Measurements from ENCODE around the gene KRT2.

KRT2 gene

DNA sequence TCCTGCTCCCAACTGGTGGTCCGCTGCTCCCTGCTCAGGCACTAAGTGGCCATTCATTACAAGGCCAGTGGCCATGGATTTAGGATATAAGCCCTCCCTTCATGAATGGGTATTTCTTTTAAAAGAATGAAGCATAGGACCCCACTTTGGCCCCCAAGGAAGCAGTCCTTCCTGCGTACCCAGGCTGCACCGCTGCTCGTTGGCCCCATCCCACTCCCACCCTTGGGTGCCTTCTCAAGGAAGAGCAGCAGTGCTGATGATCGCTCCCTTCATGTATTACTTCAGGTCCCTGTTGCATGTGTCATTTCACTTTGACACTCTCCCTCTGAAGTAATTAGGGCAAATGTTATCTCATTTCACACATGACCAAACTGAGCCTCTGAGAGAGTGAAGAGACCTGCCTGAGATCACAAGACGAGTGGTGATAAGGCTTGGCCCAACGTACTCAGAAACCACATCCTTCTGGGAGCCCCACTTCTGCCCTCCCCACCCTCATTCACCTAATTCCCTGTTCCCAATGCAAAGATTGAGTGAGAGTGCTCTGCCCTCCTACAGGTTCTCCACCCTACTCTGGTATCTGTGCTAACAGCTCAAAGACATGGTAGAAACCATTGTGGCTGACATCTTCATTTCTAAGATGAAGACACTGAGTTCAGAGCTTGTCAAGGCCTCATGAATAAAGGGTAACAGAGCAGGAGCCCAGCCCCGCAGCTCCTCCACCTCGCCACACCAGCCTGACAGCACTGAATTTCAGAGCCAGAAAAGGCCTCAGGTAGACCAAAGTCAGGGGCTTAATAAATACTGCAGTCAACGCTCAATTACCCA is 10.3 kb upstream of the KRT2 start:
- ATAC-seq, result no peak

DNA sequence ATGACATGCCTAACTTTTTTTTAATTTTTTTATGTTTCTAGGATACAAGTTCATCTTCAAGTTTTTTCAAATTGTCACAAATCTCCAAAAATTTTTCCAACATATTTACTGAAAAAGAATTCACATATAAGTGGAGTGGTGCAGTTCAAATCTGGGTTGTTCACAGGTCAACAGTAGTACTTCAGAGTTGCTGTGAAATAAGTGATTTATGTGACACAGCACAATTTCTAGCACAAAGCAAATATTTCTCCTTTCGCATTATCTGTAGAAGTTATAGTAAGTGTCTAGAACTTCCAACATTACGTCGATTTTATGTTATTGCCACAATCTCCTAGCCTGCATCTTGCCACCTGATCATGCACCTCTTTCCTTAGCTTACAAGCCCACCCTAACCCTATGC is 9.7 kb upstream of the KRT2 start:
- ATAC-seq, result no peak

DNA sequence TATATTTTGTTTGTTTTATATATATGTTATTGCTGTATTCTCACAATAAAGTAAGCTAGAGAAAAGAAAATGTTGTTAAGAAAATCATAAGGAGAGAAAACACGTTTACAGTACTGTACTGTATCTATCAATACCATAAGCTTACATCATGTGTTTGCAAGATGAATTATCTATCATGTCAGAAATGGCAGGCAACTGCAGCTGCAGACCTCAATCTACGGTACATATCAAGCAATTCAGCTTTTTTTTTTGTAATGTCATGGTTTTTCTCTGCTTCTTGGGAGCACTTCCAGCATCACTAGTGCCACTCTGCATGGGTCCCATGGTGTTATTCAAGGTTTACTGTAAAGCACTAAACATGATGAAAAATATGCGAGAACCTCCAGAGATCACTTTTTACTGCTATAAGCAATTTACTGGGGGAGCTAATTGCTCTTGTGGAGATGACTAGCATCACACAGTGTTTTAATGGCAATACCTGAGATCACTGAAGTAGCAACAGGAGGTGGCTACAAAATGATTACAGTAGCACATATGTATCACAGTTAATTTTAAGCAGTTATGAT is 9.0 kb upstream of the KRT2 start:
- no peak for ATAC-seq

DNA sequence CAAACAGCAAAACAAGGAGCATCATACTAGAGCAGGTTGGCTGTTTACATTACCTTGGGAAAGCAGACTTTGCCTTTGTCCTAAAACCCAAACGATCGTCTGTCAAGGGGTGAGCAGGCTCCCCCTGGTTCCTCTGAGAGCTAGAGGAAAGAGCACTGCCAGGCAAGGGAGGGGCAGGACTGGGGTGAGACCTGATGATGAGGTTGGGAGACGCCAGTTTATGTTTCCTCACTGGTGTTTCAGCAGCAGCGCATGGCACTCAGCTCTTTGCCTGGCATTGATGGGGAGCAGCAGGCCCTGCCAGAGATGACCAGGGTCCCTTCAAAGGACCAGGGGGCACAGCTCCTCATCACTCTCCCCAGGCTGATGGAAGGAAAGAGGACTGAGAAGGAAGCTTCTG is 7.9 kb upstream of the KRT2 start:
- no peak for ATAC-seq

DNA sequence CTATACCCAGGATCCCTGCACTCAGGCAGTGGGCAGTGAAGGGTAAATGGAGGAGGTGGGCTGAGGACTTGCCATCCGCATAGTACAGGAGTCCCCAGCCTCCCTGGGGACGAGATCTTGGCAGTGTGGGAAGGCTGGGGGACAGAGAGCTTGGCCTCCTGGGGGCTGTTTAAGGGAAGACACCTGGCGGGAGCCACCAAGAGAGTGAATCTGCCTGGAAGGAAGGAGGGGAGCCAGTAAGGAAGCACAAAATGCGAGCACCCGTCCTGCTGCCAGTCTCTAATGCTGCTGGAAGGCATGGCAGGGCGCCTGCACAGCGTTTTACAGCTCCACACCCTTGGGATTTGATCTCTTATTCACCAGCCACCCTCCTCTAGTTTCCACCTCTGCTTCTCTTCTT is 7.4 kb upstream of the KRT2 start:
- ATAC-seq, result no peak

DNA sequence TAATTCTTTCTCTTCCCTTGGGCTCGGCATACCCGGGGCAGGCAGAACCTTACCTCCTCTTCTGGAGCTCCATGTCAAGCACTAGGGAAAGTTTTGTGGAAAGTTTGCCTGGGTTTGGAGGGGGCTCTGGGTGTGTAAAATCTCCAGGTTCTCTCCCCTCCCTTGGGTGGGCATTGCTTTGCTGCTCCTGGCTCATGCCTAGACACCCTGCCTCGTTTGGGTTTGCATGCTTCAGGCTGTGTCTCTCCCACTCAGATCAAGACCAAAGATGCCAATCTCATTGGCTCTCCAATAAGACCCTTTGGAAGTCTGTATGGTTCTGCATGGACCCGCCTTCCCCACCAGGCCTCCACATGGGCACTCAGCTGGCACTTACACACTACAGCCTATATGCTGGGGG is 6.2 kb upstream of the KRT2 start:
- no peak for ATAC-seq

DNA sequence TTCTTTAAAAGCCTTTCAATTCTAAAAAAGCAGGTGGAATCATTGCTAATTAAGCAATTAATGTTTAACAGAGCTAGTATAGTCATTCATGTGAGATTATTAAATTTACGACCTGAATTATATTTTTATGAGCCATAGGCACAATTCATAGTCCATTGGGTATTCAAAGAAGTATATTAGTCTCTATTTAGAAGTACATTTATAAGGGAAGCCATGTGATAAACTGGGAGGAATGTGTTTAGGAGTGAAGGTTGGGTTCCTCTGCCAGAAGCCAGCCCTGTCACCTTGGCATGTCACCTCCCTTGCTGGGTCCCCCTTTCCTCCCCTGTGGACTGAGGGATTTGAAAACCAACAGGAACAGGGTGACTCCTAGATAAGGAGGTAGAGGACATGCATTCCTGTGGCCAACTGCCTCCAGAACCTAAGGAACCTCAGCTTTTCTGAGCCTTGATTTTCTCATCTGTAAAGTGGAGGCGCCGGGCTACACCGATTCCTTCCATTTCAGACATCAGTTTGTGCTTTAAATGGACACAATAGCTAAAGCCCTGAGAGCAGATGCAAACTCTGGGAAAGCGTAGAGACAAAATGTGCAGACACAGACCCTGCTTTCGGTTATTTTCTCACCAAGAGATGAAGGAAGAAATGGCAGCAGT is 5.4 kb upstream of the KRT2 start:
- ATAC-seq, result no peak

DNA sequence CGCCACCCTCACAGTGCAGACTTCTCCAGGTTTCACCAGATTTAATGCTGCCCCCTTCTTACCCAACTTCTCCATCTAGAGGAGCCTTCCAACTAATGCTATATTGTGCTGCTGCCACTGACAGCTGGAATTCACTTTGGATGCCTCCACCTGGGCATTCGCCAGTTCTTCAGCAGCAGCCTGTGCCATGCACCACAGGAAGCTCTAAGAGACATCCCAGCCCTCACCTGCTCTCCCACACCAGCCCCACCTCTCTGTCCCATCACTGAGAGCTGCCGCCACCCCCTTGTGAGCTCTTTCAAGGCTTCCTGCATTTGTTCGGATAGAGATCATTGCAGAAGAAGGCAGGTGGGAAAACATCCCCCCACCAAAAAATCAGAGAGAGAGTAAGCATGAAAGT is 4.6 kb upstream of the KRT2 start:
- no peak for ATAC-seq

DNA sequence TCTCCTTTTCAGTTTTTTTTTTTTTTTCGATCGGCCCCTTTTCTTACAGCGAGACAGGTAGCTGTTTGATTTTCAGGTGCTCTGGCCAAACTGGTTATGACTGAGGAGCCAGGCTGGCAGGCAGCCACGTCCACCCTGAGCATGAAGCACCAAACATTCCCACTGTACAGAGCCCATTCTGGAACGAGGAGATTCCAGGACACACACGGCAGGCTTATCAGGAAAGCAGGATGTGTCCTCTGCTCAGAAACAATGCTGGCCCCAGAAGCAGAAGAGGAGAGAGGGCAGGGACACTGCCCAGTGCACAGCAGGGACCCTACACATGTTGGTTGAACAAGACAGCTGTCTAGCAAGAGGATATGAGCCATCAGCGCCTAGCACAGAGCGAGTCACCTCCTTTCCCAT is 3.7 kb upstream of the KRT2 start:
- no peak for ATAC-seq

DNA sequence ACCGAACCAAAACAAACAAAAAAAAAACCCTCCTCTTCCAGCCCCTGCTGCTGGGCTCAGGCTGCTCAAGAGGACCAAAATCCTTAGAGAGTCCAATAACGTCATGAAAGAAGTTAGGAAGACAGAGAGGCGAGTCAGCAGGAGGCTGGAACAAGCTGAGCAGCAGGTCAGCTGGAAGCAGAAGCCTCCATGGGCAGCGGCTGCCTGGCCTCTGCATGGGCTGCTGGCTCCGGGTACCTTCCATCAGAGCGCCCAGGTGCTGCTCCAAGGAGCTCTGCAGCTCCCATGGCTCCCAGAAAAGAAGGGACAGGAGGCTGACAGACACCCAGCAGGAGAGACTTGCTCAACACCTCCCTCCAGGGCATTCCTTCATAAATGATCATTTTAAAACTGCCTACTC is 3.2 kb upstream of the KRT2 start:
- no peak for ATAC-seq

DNA sequence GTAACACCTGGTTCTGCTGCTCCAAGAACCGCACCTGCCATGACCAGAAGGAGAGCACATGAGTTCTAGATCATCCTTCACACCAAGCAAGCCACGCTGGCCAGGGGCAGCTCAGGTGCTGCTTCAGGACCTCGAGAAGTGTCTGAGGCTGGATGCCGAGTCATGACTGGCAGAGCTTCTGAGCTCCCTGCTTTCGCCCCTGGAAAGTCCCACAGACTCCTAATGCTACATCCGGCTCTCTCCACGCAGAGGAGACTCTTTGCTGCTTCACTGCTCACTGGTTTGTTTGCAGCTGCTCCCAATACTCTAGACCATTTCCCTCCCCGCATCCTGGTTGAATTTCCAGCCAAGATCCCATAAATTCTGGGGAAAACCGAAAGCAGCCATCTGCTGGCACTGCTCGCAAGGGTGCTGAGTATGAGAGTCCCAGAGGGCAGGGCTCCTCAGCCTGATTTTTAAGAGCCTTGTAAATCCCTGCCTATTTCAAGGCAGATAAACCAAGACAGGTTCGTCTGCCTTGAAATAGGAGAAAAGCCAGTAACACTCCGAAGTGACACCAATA is 1.4 kb downstream of the KRT2 start:
- ATAC-seq, result no peak

DNA sequence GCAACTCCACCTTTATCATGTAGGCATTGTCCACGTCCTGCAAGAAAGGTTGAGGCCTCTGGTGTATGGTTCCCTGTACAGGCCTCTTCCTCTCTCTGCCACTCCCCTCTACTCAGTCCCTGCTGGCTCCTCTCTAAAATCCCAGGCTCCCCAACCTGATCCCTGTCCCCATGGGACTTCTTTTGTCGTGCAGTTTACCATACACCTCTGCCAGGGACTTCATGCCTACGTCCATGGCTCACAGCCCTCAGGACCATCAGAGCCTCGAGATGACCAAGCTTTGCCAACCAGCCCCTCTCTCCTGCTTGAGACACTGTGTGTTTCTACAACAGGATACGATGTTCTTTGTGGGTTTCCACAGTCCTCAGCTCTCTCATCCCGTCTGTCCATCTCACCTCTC is 2.9 kb downstream of the KRT2 start:
- ATAC-seq, result no peak

DNA sequence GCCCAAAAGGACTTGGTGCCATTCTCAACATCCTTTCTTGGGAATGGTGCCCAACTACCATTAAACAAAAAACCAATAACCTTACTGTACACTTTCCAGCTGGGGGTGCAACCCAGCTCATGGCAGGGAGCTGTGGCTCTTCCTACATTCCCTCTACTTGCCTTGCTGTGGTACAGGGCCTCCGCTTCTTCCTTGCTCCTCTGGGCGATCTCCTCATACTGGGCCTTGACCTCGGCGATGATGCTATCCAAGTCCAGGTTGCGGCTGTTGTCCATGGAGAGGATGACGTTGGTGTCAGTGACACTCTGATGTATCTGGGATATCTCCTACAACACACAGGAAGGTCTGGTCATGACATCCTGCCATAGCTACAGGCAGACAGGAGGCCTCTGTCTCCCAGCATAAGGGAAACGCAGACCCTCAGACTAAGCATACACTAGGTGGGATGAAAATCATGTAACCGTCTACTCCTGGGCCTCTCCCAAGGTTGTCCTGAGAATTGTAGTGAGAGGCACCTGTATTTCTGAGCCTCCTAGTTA is 3.9 kb downstream of the KRT2 start:
- ATAC-seq, result no peak

DNA sequence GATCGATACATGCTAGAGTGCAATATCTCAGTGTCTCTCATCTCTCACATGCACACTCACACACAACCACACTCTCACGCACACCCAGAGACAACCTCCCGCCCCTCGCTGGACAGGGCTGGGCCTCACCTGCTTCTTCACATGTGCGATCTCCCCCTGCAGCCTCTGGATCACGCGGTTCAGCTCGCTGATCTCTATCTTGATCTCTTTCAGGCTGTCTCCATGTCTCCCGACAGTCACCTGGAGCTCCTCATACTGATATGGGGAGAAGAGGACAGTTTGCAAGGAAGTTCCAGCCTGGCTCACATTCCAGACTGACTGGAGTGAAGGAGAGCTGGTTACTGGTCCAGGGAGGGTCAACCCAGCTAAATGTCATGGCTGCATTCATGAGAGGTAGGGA is 4.4 kb downstream of the KRT2 start:
- ATAC-seq, result no peak

DNA sequence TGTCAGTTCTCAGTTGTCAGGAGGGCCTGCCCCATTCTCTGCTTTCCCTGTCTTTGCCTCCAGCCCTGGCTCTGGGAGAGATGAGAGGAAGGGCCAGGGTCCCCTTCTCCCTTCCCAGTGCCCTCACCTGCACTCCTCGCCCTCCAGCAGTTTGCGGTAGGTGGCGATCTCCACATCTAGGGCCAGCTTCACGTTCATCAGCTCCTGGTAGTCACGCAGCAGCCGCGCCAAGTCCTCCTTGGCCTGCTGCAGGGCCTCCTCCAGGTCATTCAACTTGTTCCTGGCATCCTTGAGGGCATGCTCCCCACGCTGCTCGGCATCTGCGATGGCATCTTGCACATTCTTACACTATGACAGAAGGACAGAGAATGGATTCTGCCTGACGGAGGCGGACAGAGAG is 5.4 kb downstream of the KRT2 start:
- ATAC-seq, result no peak

DNA sequence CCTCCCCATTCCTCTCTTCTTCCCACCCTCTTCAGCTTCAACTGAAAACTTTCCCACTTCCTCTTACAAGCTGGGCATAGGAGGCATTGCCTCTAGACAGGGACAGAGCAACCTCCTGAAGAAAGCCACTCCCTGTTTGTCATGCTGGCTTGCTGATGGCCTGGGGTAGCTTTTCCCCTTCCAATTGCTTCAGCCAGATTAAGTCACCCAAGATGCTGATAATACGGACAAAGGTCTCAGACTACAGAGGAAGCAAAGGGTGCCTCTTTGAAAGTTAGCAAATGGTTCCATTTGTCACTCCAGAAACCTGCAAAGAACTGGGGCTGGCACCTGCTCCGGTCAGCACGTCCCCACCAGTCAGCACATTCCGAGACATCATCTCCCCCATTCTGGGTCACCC is 6.0 kb downstream of the KRT2 start:
- ATAC-seq, result no peak

DNA sequence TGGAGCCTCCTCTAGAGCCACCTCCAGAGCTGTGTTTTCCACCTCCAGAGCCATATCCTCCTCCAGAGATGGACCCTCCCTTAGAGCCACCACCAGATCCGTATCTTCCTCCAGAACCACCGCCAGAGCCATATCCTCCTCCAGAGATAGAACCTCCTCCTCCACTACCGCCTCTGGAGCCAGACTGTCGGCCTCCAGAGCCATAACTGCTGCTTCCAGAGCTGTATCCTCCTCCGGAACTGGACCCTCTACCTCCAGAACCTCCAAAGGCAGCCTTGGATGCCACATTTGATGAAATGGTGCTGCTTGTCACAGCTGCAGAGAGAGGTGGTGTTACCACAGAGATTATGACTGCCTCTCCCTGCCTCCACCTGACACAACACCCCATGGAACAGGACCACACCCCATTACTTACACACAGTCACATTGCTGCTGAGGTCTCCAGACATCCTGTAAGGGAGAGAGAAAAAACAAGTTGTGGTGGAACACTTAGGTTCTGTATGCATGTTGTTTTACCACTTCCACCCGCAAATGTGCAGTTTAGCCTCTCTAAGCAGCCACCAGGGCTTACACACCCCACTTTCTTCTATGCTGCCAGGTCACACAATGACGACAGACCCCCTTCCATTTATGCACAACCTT is 6.8 kb downstream of the KRT2 start:
- ATAC-seq, result peak; percentile 39 to 48

DNA sequence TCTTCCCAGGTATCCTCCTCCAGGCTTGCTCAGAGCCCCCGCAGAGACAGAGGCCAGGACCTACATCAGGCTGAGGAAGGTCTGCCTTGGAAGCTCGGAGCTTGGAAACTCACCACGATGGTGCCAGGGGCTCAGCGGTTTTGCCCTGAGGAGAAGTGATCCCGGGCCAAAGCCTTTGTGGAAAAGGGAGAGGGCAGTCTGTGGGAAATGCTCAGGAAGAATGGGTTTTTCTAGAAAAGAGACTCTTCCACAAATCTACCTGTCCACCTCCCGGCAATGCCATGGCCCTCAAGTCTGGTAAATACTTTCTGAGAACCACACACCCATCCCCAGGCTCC is 8.0 kb downstream of the KRT2 start:
- no peak for ATAC-seq

DNA sequence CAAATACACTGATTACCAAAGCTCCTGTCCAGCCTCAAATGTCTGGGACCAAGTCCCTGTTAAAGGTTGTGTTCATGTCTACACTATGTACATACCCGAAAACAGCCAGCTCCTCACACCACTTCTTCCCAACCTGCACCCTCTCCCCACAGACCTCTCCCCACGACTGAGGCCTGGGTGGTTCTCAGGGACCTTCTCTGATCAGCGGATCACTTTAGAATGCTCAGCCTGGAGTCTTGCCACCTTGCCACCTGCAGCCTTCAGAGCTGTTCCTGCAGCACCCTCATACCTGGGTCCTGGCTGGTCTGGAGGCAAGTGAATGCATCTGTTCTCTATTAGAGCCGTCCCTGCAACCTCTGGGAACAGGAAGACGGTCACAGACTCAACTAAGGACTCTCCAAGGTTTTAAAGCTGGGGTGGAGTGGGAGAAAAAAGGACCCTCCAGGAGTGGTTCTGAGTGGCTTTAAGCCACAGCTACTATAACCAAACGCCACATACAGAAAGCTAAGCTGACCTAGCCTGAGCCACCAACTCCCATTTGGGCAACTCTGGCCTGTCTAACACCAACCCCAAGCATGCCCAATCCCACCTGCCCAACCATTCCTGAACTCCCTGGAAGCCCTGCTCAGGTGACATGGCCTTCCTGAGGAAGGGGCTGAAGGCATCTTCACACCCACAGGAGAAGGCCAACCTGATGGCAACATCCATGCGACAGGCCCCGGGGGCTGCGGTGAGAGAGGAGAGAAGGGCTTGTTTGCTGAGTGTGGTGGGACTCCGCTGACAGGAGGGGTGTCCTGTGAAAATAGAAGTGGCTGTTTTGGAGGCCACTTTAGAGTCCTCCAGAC is 8.6 kb downstream of the KRT2 start:
- ATAC-seq, result no peak

DNA sequence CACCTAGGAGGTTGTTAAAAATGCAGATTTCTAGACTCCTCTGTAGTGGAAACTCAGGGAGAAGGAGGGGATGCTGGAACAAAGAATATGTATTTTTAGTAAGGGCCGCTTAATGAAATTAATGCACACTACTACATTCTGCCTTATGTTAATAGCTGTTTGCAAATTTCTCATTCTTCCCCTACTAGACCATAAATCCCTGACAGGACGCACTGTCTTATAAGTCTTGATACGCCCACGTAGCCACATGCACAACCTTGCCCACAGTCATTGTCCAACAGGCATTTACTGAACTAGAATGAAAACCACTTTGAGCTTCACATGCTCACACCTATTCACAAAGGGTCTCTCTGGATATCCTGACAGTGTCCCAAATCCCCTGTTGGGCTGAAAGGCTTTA is 10.5 kb downstream of the KRT2 start:
- no peak for ATAC-seq

DNA sequence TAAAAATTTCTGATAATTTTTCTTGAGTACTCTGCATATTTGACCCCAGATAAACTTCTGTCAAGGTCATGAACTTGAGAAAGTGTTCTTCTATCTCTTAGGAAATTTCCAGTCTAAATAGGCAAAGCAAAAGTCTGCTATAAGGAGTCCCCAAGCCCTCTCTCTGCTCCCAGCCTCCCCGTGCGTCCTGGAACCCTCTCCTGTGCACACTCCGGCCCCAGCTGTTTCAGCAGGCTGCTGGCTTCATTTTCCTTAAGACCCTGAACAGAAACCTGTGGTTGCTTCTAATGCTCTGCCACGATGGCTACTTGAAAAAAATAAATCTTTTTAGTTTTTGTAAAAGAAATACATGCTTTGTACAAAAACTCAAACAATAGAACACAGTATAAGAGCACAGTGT is 14.7 kb downstream of the KRT2 start:
- no peak for ATAC-seq

DNA sequence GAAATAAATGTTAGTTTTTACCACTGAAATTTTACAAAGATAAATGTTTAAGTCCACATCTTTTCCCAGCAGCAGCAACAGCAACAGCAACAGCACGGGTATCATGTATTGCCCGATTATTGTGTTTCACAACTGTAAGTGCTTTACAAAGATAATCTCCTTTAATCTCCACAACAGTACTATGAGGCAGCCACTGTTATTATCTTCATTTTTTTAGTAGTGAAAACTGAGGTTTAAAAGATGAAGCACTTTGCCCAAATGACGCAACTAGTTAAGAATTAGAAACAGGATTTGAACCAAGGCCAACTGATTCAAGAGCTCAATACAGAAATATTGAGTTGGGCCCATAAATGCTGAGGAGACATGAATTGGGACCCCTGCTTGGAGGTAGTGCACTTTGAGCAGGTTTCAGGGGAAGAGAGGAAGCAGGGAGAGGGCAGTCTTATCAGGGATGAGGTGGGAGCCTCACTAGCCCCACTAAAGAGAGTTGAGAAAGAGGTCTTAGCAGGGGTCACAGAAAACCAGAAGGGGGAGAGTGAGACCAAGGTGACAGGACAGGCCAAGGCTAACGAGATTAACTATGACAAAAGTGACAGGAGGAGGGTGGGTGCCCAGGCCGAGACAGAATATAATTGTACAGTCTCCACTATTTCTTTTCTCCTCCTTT is 15.3 kb downstream of the KRT2 start:
- ATAC-seq, result no peak

Data from activated CD4-positive, CD25-positive, alpha-beta regulatory T cell treated with anti-CD3 and anti-CD28 coated beads, Interleukin-2, amount 50 U/mL, for 24 hours (primary cell).